ENCODE measurements around the gene HTRA1.

Gene HTRA1

GRCh38 chr10:122558452-122558851, 97.1 kb downstream of the HTRA1 start:
- Histone ChIP-seq H3K4me1 (ENCODE audit: control insufficient read depth in 5 of 5, insufficient read depth in 5 of 5, low read length in 5 of 5) (no peaks in the 10 kb centered on the region), H3K9me3 (ENCODE audit: control insufficient read depth in 5 of 5, low read length in 5 of 5) (no peaks in the 10 kb centered on the region), H3K36me3 (ENCODE audit: control insufficient read depth in 5 of 5, insufficient read depth in 5 of 5, low read length in 5 of 5) (no peaks in the 10 kb centered on the region), H3K4me3 (ENCODE audit: low read depth in 1 of 5, low read length in 5 of 5) (no peak overlapping the region), H3K9ac (ENCODE audit: low read length in 5 of 5) (no peak overlapping the region), H3K27ac (ENCODE audit: low read depth, low read length) (no peak overlapping the region), H3K27me3 (ENCODE audit: control insufficient read depth in 5 of 5, insufficient read depth in 4 of 5, low read length in 5 of 5) (peaks cover 3 to 24% (median 11%) of the 10 kb centered on the region in 5 donors)

DNA sequence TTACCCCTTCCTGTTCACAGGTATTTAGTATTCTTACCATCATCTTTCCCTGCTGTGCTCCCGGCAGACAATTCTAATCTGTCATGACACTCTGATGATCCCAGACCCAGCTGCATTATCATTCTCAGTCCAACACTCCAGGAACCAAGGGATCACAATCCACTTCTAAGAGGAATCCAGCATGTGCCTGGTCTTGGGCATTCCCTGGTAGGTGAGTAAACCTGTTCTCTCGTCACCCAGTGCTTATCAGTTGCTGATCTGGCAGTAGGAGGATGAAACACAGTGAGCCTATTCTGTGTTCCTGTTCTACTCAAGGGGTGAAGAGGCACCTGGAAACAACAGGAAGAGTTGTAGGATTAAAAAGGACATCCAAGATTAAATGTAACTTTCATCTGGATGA, 97.9 kb downstream of the HTRA1 start:
- no peaks in the 10 kb centered on the region for H3K36me3 ChIP-seq (ENCODE audit: control insufficient read depth in 5 of 5, insufficient read depth in 5 of 5, low read length in 5 of 5)
- peaks cover 3 to 24% (median 11%) of the 10 kb centered on the region in 5 donors for H3K27me3 ChIP-seq (ENCODE audit: control insufficient read depth in 5 of 5, insufficient read depth in 4 of 5, low read length in 5 of 5)
- no peaks in the 10 kb centered on the region for H3K9me3 ChIP-seq (ENCODE audit: control insufficient read depth in 5 of 5, low read length in 5 of 5)
- no peak overlapping the region for H3K27ac ChIP-seq (ENCODE audit: low read depth, low read length)
- no peak overlapping the region for H3K9ac ChIP-seq (ENCODE audit: low read length in 5 of 5)
- H3K4me3 ChIP-seq (ENCODE audit: low read depth in 1 of 5, low read length in 5 of 5), result no peak overlapping the region
- H3K4me1 ChIP-seq (ENCODE audit: control insufficient read depth in 5 of 5, insufficient read depth in 5 of 5, low read length in 5 of 5), result no peaks in the 10 kb centered on the region

DNA sequence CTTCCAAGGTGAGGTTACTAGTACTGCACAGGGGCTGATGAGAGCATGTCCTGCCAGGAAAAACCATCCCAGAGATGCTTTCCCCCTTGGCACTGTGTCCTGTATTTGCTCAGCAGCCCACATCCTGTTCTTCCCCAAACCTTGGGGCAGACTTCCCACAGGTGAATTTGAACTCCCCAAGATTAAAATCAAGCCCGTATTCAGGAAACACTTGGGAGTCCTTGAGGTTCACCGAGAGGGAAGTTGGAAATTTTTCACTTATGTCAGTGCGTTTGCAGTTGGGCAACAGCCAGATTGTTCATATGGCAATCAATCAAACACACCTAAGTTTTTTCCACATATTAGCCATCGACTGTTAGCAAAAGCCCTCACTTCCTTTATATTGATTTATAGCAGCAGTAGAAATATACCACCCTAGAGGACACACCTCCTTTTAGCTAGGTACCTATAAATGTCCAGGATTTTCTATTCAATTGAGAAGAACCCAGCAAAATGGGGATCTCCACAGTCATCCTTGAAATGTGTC, 99.0 kb downstream of the HTRA1 start, which contains the start of gene DMBT1:
Gene DMBT1, plus strand, starts transcription at position 476 of the 526 bp plus-strand sequence. Its CDS starts 17 bp downstream, at position 493.
- Histone ChIP-seq H3K4me1 (ENCODE audit: control insufficient read depth in 5 of 5, insufficient read depth in 5 of 5, low read length in 5 of 5) (peaks cover 0 to under 1% (median 0%) of the 10 kb centered on the region in 5 donors), H3K36me3 (ENCODE audit: control insufficient read depth in 5 of 5, insufficient read depth in 5 of 5, low read length in 5 of 5) (no peaks in the 10 kb centered on the region), H3K9ac (ENCODE audit: low read length in 5 of 5) (no peak within 1 kb of the TSS), H3K27me3 (ENCODE audit: control insufficient read depth in 5 of 5, insufficient read depth in 4 of 5, low read length in 5 of 5) (peaks cover 3 to 24% (median 11%) of the 10 kb centered on the region in 5 donors), H3K9me3 (ENCODE audit: control insufficient read depth in 5 of 5, low read length in 5 of 5) (no peaks in the 10 kb centered on the region), H3K4me3 (ENCODE audit: low read depth in 1 of 5, low read length in 5 of 5) (no peak within 1 kb of the TSS), H3K27ac (ENCODE audit: low read depth, low read length) (no peak within 1 kb of the TSS)

GRCh38 chr10:122561212-122561611, 99.9 kb downstream of the HTRA1 start:
- Histone ChIP-seq H3K4me3 (ENCODE audit: low read depth in 1 of 5, low read length in 5 of 5) (no peak overlapping the region), H3K9me3 (ENCODE audit: control insufficient read depth in 5 of 5, low read length in 5 of 5) (no peaks in the 10 kb centered on the region), H3K9ac (ENCODE audit: low read length in 5 of 5) (no peak overlapping the region), H3K36me3 (ENCODE audit: control insufficient read depth in 5 of 5, insufficient read depth in 5 of 5, low read length in 5 of 5) (no peaks in the 10 kb centered on the region), H3K27ac (ENCODE audit: low read depth, low read length) (no peak overlapping the region), H3K27me3 (ENCODE audit: control insufficient read depth in 5 of 5, insufficient read depth in 4 of 5, low read length in 5 of 5) (peaks cover 3 to 23% (median 10%) of the 10 kb centered on the region in 5 donors), H3K4me1 (ENCODE audit: control insufficient read depth in 5 of 5, insufficient read depth in 5 of 5, low read length in 5 of 5) (peaks cover 0 to 7% (median 4%) of the 10 kb centered on the region in 5 donors)

- H3K9me3 ChIP-seq (ENCODE audit: control insufficient read depth in 5 of 5, low read length in 5 of 5), result no peaks in the 10 kb centered on the region
- no peaks in the 10 kb centered on the region for H3K36me3 ChIP-seq (ENCODE audit: control insufficient read depth in 5 of 5, insufficient read depth in 5 of 5, low read length in 5 of 5)
- H3K27ac ChIP-seq (ENCODE audit: low read depth, low read length), result no peak overlapping the region
- no peak overlapping the region for H3K9ac ChIP-seq (ENCODE audit: low read length in 5 of 5)
- peaks cover 0 to 7% (median 4%) of the 10 kb centered on the region in 5 donors for H3K4me1 ChIP-seq (ENCODE audit: control insufficient read depth in 5 of 5, insufficient read depth in 5 of 5, low read length in 5 of 5)
- peaks cover 3 to 17% (median 6%) of the 10 kb centered on the region in 5 donors for H3K27me3 ChIP-seq (ENCODE audit: control insufficient read depth in 5 of 5, insufficient read depth in 4 of 5, low read length in 5 of 5)
- no peak overlapping the region for H3K4me3 ChIP-seq (ENCODE audit: low read depth in 1 of 5, low read length in 5 of 5)
Observed at GRCh38 chr10:122561792-122562191, 100.4 kb downstream of the HTRA1 start.

Data from subcutaneous abdominal adipose tissue (tissue), 5 donors.